HepG2 (cell line): ENCODE data around the gene TEX51.

Experiments
- ATF2 ChIP-seq: sonication (generic); formaldehyde crosslinking; IDR thresholded peaks from 2 replicates; pipeline ENCODE4 v1.4.0; 2020; ENCODE audit warnings: missing genetic modification reagents
- EZH2 ChIP-seq: conservative IDR thresholded peaks from 2 replicates; pipeline ENCODE4 v1.6.1; 2012; ENCODE audit warnings: mild to moderate bottlenecking, low read depth, low read length, moderate library complexity
- FOXM1 ChIP-seq: sonication (generic); formaldehyde crosslinking; IDR thresholded peaks from 2 replicates; pipeline ENCODE4 v1.5.0; 2020; ENCODE audit warnings: missing genetic modification reagents
- GABPA ChIP-seq, 2 experiments: IDR thresholded peaks; 2 replicates each; pipeline ENCODE4 v1.6.1; 2011 to 2016; ENCODE audit warnings: low read depth in 2 of 2, low read length in 1 of 2, missing biosample characterization in 1 of 2, missing genetic modification characterization in 1 of 2
- KAT2B ChIP-seq: fragments of 150-350 bp; IDR thresholded peaks from 2 replicates; pipeline ENCODE4 v1.6.1; 2014; ENCODE audit warnings: low read depth, low read length, borderline replicate concordance
- KLF13 ChIP-seq: sonication (generic); formaldehyde crosslinking; IDR thresholded peaks from 2 replicates; pipeline ENCODE4 v1.4.0; 2020; ENCODE audit warnings: mild to moderate bottlenecking, missing genetic modification reagents
- KLF16 ChIP-seq, 2 experiments: sonication (generic) in 1 of 2; formaldehyde crosslinking in 1 of 2; IDR thresholded peaks; 2 replicates each; pipeline versions ENCODE4 v1.6.1 to v1.8.0; 2016 to 2023; ENCODE audit warnings: missing genetic modification reagents in 2 of 2, missing compliant biosample characterization in 1 of 2
- NFKB2 ChIP-seq: sonication (generic); formaldehyde crosslinking; IDR thresholded peaks from 2 replicates; pipeline ENCODE4 v1.4.0; 2020; ENCODE audit warnings: missing genetic modification reagents, borderline replicate concordance
- SRSF4 ChIP-seq: fragments of 200-400 bp; formaldehyde crosslinking; IDR thresholded peaks from one replicate; pipeline ENCODE4 v1.6.1; 2018; ENCODE audit warnings: mild to moderate bottlenecking, low read depth, low read length, moderate library complexity; ENCODE audit not compliant: poor library complexity, severe bottlenecking
- TCF7 ChIP-seq: sonication (generic); IDR thresholded peaks from 2 replicates; pipeline ENCODE4 v1.6.1; 2016; ENCODE audit warnings: antibody characterized with exemption, low read depth
- TOE1 ChIP-seq: sonication (generic); formaldehyde crosslinking; IDR thresholded peaks from 2 replicates; pipeline ENCODE4 v1.4.0; 2020; ENCODE audit warnings: mild to moderate bottlenecking, missing genetic modification reagents
- YY1 ChIP-seq: IDR thresholded peaks from 2 replicates; pipeline ENCODE4 v1.6.1; 2011; ENCODE audit warnings: low read length, low read depth, moderate library complexity, mild to moderate bottlenecking; ENCODE audit not compliant: insufficient read depth, insufficient replicate concordance
- ZNF788 ChIP-seq: sonication (generic); formaldehyde crosslinking; IDR thresholded peaks from 2 replicates; pipeline ENCODE4 v1.5.0; 2020; ENCODE audit warnings: mild to moderate bottlenecking, missing genetic modification reagents, borderline replicate concordance
- TF ChIP-seq, protein P1 (sequence below): sonication (generic); formaldehyde crosslinking; IDR thresholded peaks from 2 replicates; pipeline ENCODE4 v1.5.0; 2020; ENCODE audit warnings: mild to moderate bottlenecking, missing genetic modification reagents, moderate library complexity

GRCh38 chr2:126893153-126893552 is 5.5 kb upstream of the TEX51 start:
- no peak for TF ChIP-seq EZH2
- TF ChIP-seq TOE1 (CRISPR knock-in tag): no peak
- no peak for TF ChIP-seq KLF13 (CRISPR knock-in tag)
- TF ChIP-seq, protein P1, sequence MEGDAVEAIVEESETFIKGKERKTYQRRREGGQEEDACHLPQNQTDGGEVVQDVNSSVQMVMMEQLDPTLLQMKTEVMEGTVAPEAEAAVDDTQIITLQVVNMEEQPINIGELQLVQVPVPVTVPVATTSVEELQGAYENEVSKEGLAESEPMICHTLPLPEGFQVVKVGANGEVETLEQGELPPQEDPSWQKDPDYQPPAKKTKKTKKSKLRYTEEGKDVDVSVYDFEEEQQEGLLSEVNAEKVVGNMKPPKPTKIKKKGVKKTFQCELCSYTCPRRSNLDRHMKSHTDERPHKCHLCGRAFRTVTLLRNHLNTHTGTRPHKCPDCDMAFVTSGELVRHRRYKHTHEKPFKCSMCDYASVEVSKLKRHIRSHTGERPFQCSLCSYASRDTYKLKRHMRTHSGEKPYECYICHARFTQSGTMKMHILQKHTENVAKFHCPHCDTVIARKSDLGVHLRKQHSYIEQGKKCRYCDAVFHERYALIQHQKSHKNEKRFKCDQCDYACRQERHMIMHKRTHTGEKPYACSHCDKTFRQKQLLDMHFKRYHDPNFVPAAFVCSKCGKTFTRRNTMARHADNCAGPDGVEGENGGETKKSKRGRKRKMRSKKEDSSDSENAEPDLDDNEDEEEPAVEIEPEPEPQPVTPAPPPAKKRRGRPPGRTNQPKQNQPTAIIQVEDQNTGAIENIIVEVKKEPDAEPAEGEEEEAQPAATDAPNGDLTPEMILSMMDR (CRISPR knock-in tag): no peak
- no peak for TF ChIP-seq SRSF4
- TF ChIP-seq ATF2 (CRISPR knock-in tag): no peak
- no peak for TF ChIP-seq KAT2B
- no peak for TF ChIP-seq TCF7
- no peak for TF ChIP-seq NFKB2 (CRISPR knock-in tag)
- TF ChIP-seq GABPA (IDR thresholded peaks at IDR 0.05; ENCODE audit: low read depth, low read length): no peak
- no peak for TF ChIP-seq GABPA (CRISPR knock-in tag; IDR thresholded peaks at IDR 0.05; ENCODE audit: low read depth)
- no peak for TF ChIP-seq YY1
- TF ChIP-seq ZNF788 (CRISPR knock-in tag): no peak
- no peak for TF ChIP-seq KLF16 (CRISPR knock-in tag; IDR thresholded peaks at IDR 0.05)
- no peak for TF ChIP-seq FOXM1 (CRISPR knock-in tag)
